GM13977 (cell line): ENCODE results near the gene CNTD1.

Experiments used
- DNase-seq: peaks from one replicate; pipeline ENCODE4 v3.0.0; 2012; ENCODE audit warnings: low spot score
- in situ Hi-C: fragments of 300-500 bp; cut with MboI; formaldehyde crosslinking; loops from one replicate; pipeline ENCODE4 v1.12.0; 2022; ENCODE audit warnings: low sequenced_read_pairs, low pct_unique_long_range_greater_than_20kb, mixed read lengths, inconsistent platforms; ENCODE audit not compliant: unreplicated experiment
- TF ChIP-seq, protein P1 (sequence below): IDR thresholded peaks from 2 replicates; pipeline ENCODE4 v1.5.1; 2012; ENCODE audit warnings: mild to moderate bottlenecking, control low read depth; ENCODE audit not compliant: insufficient read depth; ENCODE audit errors: extremely low read depth, missing control alignments

The CNTD1 gene

DNA sequence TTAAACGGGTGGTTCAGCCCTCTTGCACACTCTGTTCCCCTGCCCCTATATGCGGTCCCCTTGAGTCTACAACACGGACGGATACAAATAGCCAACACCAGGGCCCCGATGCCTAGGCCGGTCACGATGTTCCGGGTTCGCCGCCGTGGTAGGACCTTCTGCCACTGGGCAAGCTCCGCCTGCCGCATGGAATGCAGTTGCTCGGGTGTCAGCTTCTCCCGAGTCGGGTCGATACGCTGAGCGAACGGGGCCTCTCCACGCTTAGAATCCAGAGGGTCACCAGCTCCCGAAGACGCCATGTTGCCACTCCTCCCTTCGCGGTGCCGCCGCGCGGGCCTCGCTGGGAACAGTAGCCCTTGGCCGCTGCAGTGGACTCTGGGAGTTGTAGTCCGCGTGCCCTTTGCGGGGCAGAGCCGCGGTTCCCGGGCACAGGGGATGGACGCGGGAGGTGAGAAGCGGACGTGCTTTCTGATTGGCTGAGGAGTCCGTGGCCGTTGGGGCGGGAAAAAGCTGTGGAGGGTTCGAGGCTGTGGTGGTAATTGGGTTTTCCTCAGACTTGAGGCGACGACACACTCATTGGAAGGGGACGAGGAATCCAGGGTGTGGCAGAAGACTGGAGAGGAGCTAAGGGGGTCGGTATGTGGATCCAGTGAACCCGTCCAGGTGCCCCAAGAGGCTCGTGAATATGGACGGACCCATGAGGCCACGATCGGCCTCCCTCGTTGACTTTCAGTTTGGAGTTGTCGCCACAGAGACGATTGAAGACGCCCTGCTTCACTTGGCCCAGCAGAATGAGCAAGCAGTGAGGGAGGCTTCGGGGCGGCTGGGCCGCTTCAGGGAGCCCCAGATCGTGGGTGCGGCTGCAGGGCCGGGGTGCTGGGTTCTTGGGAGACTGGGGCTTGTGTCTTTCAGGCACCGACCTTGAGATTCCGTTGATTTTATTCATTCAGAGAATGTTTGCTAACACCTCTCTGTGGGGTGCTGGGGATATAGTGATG is at the start of gene CNTD1, which contains the start of gene COA3:
Gene CNTD1 (plus strand): TSS at position 479 of the 998 bp plus-strand sequence. CDS start 207 bp downstream, at position 686.
Gene COA3 (minus strand): TSS at position 322 of the 998 bp plus-strand sequence. CDS start 23 bp downstream, at position 299.
- peak; percentile 93 for DNase-seq
- in situ Hi-C loops: no loop called here
- TF ChIP-seq, protein P1, sequence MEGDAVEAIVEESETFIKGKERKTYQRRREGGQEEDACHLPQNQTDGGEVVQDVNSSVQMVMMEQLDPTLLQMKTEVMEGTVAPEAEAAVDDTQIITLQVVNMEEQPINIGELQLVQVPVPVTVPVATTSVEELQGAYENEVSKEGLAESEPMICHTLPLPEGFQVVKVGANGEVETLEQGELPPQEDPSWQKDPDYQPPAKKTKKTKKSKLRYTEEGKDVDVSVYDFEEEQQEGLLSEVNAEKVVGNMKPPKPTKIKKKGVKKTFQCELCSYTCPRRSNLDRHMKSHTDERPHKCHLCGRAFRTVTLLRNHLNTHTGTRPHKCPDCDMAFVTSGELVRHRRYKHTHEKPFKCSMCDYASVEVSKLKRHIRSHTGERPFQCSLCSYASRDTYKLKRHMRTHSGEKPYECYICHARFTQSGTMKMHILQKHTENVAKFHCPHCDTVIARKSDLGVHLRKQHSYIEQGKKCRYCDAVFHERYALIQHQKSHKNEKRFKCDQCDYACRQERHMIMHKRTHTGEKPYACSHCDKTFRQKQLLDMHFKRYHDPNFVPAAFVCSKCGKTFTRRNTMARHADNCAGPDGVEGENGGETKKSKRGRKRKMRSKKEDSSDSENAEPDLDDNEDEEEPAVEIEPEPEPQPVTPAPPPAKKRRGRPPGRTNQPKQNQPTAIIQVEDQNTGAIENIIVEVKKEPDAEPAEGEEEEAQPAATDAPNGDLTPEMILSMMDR: no peak

- no peak for DNase-seq
- TF ChIP-seq, protein P1: no peak
- in situ Hi-C loops: no loop called here
These were observed 49.5 kb upstream of the CNTD1 start for GRCh38 chr17:42748908-42749798.

DNA sequence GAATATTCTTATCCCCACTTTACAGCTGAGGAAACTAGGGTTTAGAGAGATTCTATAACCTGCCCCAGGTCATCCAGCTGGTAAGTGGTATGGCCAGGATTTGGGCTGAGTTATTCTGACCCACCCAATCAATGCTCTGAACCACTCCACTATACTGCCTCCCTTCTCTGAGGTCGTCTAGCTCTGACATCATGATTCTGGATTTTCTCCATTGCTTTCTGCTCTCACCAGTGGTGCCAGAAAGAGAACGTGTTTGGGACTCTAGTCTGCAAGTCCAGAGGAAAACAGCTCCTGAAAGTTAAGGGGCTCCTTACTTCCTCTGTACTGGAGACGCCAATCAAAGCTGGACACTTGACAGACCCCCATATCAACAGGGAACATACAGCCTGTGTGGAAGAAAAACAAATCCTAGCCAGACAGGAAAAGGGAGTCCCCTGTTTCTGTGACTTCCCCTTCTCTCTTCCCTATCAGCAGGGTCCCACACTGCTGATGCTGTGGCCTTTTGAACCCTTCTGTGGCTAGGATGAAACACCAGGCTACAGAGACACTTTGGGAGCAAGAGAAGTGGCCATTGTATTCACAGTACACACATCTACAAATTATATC is 47.8 kb upstream of the CNTD1 start:
- DNase-seq: no peak
- in situ Hi-C loops: no loop called here
- TF ChIP-seq, protein P1: no peak

- TF ChIP-seq, protein P1: no peak
- in situ Hi-C loops: no loop called here
- no peak for DNase-seq
These were observed 47.0 kb upstream of the CNTD1 start for GRCh38 chr17:42751628-42752027.

GRCh38 chr17:42754782-42755181 is 43.9 kb upstream of the CNTD1 start:
- in situ Hi-C loops: loop anchor here (5.0 kb wide), 1 partner anchor 32 kb away; no protein-coding TSS in a partner anchor
- TF ChIP-seq, protein P1: no peak
- DNase-seq: no peak

DNA sequence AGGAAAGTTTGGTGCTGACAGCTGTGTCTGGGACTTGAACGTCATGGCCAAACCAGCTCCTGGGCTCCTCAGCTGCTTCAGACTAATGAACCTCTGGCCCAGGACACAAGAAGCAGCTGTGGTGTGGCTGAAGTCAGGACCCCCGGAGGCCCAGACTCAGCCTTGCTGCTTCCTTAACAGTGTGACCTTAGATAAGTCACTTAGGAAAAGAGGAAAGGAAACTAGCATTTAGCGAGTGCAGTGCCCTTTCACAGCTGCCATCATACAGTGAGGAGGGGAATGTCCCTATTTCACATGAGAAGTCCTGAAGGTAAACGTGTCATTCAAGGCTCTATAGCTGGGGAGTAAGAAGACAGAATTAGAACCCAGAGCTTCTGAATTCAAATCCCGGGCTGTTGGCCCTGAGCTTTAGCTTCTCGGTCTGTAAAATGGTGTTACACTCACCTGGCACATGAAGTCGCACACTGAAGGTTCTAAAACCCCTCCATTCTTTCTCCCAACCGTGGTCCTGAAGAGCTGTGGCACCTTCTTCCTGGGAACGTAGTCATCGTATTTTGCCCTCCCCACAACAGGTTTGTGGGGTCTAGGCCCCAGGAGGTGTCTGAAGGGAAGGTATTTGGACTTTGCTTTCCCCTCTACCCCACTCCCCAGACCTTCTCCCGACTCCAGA is 38.5 kb upstream of the CNTD1 start:
- TF ChIP-seq, protein P1: no peak
- in situ Hi-C loops: loop anchor here (5.0 to 10.0 kb wide), 2 partner anchors 38 to 185 kb away; partner anchors contain the start of gene PSMC3IP
- peak; percentile 56 for DNase-seq
